OCI-LY1 (cell line): ENCODE measurements around the gene NDUFB6.

Experiments used
- EZH2 ChIP-seq: fragments of 200-600 bp; sonication (generic), shearing (Covaris generic); IDR thresholded peaks from 2 replicates; pipeline ENCODE4 v1.8.0; 2017; ENCODE audit warnings: borderline replicate concordance, mixed run types, mild to moderate bottlenecking, antibody characterized with exemption, low read length, moderate library complexity, mixed read lengths
- TF ChIP-seq, protein P1 (sequence below): fragments of 200-600 bp; sonication (generic), shearing (Covaris generic); IDR thresholded peaks from 2 replicates; pipeline ENCODE4 v1.5.1; 2017; ENCODE audit warnings: mild to moderate bottlenecking, antibody characterized with exemption, low read length, moderate library complexity, mixed read lengths

DNA sequence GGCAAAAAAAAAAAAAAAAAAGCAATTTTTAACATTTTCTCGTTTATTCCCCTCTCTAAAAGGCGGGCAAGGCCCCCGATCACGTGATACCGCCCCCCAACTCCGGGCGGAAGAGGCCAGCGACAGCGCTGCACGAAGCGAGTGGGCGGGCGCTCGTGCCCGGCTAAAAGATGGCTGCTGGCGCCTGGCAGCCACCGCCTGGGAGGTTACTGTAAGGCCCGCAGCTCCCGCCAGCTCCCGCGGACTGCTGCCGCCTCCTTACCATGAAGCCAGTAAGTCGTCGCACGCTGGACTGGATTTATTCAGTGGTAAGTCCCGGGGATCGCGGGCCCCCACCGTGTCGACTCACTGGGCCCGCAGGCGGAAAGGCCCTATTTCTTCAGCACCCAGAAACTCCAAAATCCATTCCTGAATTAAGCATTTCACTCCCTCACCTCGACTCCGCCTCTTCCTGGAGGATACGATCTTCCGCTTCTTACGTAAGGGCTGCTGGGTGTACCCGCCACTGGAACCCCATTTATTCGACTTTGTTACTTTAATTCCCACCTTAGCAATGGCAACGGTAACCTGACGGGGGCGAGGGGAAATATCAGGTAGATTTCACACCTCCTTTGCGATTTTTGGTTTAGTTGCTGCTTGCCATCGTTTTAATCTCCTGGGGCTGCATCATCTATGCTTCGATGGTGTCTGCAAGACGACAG, 20.6 kb downstream of the NDUFB6 start, which contains the start of the genes SMIM27 and TOPORS:
- TF ChIP-seq, protein P1, sequence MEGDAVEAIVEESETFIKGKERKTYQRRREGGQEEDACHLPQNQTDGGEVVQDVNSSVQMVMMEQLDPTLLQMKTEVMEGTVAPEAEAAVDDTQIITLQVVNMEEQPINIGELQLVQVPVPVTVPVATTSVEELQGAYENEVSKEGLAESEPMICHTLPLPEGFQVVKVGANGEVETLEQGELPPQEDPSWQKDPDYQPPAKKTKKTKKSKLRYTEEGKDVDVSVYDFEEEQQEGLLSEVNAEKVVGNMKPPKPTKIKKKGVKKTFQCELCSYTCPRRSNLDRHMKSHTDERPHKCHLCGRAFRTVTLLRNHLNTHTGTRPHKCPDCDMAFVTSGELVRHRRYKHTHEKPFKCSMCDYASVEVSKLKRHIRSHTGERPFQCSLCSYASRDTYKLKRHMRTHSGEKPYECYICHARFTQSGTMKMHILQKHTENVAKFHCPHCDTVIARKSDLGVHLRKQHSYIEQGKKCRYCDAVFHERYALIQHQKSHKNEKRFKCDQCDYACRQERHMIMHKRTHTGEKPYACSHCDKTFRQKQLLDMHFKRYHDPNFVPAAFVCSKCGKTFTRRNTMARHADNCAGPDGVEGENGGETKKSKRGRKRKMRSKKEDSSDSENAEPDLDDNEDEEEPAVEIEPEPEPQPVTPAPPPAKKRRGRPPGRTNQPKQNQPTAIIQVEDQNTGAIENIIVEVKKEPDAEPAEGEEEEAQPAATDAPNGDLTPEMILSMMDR: no peak; the same call in 1 of the 2 replicates
- TF ChIP-seq EZH2: no peak
